GM04503 (cell line): ENCODE measurements around the gene CDKL5.
A peak's percentile ranks its signal among the peaks of the same experiment; 100 is the strongest.
"Not testable (repeated sequence)": the region's sequence is repeated elsewhere in the genome, so short reads cannot be mapped to it uniquely, and the experiment has no call there.

ENCODE experiments used
- DNase-seq: peaks from one replicate; pipeline ENCODE4 v3.0.0-alpha.2; 2012; ENCODE audit warnings: low read depth

CDKL5 gene

DNA sequence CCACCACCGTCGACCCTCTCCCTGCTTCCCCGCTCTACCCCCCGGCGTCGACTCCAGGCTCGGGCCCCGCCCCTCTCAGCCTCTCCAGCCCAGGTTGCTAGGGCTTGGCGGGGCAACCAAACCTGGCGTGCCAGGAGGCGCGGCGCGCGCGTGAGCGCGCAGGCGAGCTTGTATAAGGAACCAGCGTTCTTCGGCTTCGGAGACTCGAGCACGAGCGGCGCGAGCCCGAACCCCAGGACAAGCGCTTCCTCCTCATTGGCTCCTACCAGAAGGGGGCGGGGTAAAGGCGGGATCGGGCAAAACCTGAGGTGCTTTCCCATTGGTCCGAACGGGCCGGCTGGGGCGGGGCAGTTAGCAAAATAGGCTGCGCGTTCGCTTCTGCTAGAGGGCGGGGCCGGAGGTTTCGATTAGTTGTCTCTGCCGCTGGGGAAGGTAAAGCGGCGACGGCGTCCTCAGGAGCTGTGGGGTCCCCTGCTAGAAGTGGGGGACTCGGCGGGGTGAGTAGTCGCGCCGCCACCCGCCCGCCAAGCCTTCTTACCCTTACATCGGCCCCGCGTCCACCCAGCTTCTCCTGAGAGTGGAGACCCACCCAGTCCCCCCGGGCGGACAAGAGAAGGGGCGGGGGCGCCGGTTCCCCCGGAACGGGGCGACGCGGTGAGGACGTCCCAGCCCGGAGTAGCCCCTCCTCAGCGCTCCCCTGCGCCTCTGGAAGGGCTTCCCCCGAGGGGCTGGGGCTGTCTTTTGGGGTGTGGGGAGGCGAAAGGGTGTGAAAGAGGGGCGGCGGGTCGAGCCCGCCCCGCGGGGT, at the start of gene CDKL5:
TSS of gene CDKL5 (plus strand) at position 410 of the 805 bp plus-strand sequence. CDS start 81,489 bp downstream, outside the sequence.
- DNase-seq = peak; percentile 67

DNA sequence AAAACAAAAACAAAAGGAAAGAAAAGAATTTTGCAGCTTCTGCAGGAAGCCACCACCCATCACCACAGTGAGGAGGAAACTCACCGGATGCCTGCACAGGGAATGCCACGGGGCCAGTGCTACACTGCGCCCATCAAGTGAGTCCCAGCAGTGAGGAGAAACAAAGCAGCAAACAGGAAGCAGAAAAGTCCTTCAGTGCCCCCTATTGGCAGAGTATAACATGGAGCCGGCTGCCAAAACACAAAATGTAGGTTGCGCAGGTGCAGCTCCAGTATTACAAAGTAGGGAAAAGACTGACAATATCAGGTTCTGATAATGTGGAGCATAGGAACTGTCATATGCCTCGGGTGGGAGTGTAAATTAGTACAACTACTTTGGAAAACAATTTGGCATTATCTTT, 47.6 kb upstream of the CDKL5 start:
- no peak for DNase-seq

DNA sequence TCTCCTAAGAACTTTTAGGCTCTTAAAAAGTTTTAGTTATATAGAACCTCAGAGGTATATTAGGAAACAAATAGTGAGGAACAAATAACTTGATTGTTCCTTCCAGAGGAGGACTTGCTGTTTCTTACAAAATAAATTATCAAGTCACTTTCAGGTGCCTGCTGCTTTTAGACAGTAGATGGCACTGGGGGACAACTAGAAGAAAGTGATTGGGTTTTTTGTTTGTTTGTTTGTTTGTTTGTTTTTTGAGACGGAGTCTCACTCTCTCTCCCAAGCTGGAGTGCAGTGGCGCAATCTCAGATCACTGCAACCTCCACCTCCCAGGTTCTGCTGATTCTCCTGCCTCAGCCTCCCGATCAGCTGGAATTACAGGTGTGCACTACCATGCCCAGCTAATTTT, 35.4 kb upstream of the CDKL5 start:
- DNase-seq = no peak

DNA sequence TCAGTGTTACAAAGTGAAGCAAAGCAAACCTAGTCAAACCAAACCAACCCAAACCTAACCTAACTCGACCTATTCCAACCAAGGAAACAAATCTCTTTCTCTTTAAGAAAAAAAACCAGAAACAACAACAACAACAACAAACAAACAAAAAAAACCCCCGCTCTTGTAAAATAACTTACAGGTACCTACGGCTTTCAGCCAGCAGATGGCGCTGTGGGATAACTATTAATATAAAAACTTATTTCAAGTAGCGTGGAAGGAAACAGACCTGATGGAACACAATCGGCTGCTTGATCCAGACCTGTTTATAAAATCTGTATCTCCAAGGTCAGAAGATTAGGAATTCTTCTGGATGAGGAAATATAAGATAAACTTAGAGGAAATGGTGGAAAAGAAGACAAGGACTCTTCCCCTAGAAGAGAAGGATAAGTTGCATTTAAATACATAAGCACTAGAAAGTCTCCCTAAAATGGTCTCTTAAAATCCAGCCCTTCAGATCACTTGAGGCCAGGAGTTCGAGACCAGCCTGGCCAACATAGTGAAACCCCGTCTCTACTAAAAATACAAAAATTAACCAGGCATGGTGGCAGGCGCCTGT, 34.4 kb upstream of the CDKL5 start:
- no peak for DNase-seq

DNA sequence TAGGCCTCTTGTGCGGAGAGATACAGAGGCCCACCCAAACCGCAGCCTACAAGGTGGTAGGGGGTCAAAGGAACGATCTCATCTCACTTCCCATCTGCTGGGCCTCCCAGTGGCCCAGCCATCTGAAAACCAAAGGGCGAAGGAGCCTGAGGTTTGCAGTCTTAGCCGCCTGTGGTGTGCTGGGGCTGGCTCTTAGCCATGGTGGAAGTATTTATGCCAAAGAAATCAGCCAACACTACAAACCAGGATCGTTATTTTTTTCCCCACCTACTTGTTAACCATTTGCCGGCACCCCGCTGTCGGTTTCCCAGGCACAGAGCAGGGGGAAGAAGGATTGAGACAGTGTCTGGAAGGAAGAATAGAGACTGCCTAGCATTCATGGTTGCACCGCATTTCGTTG, 30.9 kb upstream of the CDKL5 start:
- no peak for DNase-seq

DNA sequence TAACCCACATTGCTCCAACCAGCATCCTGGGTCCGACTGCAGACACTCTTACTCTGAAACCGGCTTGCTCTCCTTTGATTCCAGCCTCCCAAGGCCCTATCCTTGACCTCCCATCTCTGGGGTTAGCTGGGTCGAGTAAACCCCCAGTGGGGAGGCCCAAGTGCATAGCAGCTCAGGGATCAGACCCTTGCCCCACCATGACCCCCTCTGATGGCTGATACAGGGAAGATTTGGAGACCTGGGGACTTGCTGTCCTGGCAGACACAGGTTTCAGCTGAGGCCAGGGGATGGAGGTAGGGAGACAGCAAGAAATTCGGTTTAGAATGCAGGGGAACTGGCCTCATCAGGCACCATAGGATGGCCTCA, 23.6 kb upstream of the CDKL5 start:
- no peak for DNase-seq

DNA sequence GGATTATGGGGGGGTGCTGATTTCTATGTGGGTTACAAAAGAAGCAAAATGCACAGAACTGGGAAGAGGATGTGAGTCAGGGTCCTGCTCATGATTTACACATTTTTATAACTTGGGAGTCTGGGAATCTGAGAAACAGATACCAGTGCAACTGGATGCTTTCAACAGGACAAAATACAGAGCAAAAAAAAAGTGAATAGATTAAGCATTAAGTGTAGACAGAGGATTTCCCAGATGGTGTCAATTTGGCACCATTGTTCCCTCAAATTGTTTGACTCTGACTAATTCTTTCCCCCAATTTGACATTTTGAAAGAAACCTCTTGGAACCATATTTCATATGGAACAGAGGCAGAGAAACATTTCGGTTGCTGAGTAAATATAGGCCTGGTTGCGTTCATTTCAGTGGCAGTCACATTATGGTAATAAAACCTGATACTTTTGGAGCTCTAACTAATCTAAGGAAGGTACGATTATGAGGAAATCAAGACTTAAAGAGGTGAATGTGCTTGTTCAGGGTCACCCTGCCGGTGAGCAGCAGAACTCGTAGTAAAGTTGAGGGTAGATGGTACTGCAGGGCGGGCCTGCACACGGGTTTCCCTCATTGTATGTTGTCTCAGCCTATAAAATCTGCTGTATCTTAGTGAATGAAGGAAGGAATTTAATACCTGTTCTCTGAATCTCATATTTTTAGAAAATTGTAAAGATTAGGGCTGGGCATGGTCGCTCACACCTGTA, 18.7 kb upstream of the CDKL5 start:
- no peak for DNase-seq

DNA sequence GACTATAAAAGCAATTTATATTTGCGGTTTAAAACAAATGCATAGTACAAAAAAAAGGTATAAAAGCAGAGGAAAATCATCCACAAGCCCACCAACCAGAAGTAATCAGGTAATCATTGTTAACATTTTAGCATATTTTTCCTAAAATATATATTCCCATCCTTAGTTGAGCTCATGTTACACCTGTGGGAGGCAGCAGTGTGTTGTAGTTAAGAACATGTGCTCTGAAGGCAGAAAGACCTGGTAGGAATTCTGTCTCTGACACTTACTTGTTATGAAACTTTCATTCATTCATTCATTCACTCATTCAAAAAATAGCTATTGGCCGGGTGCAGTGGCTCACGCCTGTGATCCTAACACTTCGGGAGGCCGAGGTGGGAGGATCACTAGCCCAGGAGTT, 15.4 kb upstream of the CDKL5 start:
- no peak for DNase-seq

DNA sequence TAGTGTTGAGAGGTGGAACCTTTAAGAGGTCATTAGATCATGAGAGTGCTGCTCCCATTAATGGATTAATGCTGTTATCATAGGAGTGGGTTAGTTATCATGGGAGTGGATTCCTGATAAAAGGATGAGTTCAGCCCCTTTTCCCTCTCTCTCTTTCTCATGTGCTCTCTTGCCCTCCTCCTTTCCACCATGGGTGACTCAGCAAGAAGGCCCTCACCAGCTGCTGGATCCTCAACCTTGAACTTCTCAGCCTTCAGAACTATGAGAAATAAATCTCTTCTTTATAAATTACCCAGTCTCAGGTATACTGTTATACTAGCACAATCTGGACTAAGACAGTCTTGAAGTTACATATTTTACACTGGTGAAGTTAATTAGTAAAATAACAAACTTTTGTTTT, 10.0 kb upstream of the CDKL5 start:
- no peak for DNase-seq

DNA sequence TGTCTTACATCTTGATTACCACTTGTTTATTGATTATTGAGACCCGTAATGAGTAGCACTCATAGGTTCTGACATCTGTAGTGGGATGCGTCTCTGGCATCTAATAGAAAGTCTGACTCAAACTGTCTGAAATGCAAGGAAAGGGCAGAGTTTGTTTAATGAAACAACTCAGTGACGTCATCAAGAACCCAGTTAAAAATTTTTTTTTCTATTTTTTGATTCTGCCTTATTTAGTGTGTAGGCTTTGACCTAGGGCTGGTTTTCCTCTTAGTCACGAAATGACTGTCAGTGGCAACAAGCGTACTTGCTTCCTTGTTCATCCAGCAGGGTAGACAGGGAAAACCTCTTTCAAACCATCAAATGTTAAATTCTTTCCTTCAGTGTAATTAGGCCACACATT, 3.1 kb upstream of the CDKL5 start:
- DNase-seq = peak; percentile 50

DNA sequence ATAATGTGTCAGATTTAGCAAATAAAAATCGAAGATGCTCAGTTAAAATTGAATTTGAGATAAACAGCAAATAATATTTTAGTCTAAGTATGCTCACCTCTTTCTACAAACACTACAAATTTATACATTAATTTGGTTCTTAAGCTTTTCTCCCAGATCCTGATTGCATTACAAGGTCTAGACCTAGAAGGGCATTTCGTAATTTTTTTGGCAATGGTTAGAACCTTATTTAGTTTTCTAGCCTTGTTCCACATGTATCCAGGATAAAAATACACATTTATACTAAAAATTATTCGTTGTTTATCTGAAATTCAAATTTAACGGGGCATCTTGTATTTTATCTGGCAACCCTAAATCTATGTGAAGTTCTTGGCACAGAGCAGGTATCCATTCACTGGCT, 2.5 kb upstream of the CDKL5 start:
- no peak for DNase-seq

DNA sequence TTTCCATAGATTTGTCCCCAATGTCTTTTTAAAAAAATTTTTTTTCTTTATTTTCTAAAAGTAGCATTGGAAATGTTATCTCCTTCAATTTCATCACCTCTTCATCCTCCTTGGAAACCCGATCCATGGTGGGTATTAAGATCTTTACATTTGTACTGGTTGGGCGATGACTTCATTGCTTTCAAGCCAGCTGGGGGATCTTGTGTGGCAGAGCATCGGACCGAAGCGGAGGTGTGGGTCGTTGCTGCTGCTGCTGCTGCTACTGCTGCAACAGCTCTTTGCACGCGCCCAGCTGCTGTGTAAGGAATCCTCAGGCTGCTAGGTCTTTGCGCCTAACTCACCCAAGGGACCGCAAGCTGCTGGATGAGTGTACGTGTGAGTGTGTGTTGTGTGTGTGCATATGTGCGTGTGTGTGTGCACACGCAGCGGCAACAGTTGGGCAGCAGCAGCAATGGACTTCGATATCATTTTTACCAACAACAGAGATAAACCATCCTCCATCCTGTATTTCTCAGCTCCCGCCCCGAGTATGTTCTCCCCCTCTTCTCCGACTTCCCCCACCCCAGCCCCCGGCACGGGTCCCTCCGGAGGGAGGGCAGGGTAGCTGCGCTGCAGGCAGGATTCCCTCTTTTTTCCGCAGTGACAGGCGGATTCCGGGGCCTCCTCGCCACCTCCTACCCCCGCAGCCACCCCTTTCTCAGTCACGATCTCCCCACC, 768 bp upstream of the CDKL5 start:
- no peak for DNase-seq

DNA sequence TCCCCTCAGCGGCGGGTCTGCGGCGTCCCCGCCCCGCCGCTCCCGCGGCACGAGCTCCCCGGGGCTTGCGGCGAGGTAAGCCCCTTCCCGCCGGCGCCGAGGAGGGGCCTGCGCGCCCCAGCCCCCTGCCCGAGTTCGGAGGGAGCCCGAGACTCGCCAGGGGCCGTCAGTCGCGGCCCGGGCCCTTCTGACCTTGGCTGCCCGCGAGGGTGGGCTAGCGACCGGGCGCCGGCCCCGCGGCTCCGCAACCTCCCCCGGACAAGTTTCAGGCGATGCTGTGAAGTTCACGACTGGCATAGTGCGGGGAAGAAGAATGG, 554 bp downstream of the CDKL5 start:
- no peak for DNase-seq

DNA sequence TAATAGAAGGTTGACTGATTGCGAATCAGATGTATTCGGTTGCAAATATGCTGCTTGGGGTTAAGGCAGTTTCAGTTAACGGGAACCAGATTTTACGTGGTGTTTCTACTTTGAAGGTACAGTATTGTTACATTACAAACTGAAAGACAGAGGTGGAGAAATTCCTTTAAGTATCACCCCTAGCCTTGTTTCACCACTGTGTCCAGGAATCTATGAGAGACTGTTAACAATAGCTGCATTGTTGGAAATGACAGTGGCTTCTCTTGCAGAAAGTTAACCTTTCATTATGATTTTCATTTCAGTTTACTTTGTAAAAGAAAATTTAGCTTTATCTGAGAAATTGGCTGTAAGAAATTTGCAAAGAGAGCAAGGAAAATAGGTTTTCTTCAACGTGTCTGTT, 2.6 kb downstream of the CDKL5 start:
- no peak for DNase-seq

DNA sequence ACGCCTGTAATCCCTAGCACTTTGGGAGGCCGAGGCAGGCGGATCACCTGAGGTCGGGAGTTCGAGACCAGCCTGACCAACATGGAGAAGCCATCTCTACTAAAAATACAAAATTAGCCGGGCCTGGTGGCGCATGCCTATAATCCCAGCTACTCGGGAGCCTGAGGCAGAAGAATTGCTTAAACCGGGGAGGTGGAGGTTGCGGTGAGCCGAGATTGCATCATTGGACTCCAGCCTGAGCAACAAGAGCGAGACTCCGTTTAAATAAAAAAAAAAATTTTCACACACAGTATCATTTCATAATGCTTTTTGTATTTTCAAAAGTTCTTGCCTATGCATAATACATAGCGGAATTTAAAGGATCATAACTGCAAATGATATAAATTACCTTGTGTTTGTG, 7.9 kb downstream of the CDKL5 start:
- not testable (repeated sequence) for DNase-seq

DNA sequence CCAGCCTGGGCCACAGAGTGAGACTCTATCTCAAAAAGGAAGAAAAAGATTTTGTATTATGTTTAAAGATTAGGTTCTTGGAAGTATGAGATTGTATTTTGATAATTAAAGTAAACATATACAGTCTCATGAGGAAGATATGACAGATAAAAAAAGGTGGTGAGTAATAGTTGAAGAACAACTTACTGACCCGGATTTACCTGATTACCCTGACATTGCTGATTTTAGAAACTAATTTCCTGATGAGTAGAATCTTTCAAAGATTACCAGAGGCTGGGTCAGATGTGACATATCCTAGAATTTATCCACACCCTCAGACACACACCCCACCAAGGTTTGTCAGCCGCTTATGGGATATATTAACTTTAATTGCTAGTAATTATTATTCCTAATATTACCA, 9.5 kb downstream of the CDKL5 start:
- no peak for DNase-seq

DNA sequence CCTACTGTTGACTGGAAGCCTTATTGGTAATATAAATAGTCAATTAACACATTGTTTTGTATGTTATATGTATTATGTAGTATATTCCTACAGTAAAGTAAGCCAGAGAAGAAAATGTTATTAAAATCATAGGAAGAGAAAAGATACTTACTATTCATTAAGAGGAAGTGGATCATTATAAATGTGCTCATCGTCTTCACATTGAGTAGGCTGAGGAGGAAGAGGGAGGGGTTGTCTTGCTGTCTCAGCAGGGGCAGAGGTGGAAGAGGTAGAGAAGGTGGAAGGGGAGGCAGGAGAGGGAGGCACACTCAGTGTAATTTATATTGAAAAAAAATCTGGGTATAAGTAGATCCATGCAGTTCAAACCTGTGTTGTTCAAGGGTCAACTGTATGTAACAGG, 10.6 kb downstream of the CDKL5 start:
- DNase-seq = no peak

DNA sequence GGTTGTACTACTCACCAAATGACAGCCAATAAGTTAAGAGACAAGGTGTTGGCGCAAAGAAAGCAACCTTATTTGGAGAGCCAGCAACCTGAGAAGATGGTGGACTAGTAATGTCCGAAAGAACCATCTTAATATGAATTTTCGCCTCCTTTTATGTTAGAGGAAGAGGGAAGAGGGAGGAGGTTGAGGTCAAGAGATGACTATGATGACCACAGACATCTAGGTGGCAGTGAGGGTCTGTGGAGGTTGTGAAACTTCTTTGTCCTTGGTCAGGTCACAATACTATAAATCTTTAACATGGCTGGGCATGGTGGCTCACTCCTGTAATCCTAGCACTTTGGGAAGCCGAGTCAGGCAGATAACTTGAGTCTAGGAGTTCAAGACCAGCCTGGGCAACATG, 15.4 kb downstream of the CDKL5 start:
- DNase-seq = no peak

DNA sequence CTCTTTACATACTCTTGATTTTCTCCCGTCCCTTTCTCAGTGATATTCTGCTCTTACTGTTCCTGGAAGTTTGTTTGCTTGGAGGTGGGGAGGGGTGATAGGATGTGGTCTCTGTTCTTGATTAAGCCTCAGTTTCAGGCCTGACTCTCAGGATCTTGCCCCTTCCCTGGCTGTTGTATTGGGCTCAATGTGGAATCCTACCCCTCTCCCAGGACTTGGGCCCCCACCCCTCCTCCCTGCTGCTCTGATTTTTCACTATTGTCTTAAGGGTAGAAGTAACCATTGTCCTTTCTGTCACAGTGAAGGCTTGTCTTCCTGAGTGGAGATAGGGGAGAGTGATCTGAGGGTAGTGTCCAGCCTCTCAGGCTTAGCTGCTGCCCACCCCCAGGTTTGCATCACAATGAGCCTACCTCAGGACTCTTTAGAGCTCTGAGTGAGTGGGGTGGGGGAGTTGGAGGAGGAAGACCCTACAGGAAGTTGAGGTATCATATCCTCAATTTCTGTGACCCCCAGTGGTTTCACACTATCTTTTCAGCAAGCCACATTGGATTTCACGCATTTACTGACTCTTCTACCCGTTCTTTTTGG, 16.5 kb downstream of the CDKL5 start:
- DNase-seq = no peak

DNA sequence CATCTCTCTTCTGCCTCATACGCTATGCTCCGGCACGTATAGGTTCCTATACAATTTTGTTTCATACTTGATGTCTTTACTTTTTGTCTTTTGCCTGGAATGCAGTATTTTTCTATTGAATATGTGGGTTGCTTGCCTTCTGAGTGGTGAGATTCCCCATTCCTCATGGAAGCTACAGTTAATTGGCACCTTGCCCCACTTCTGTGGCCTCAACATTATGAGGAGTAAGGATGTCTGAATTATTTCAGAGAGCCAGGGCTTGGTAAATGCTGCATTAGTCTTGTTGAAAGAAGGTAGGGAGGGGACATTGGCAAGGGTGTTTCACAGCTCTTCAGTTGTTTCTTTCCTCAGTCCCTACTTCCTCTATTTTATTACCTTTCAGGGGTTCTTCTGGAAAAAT, 23.0 kb downstream of the CDKL5 start:
- no peak for DNase-seq

DNA sequence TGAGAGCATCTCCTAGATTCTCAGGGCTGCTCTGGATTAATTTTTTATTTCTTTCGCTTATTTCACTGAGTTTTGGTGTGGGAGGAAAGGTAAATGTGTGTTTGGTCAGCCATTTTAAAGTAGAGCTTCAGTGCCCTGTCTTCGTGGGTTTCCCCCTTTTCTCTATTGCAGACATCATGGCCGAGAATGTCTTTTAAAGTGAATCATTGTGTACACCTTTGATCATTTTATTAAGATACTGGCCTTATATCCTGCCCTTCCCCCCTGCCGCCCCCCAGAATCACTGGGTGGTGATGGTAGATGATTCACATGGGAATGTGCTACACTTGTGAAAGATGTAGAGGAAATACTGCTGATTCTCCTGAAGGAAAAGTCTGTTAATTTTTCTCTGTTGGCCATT, 23.8 kb downstream of the CDKL5 start:
- no peak for DNase-seq

DNA sequence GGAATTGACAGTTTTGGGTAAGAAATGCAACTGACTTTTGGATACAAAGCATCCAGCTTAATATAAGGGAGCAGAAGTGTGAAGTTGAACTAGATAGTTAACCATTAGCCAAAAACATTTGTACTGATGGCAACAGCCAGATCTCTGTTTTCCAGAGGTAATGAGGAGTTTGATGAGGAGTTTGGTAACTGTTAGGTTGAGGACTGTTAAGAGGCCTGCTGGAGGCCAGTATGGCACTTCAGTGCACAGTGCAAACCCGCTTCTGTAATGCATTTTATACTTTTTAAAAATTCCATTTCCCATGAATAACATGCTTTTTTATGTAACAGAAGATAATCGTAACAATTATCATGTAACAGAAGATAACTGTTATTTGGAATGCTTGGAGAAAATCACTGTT, 30.0 kb downstream of the CDKL5 start:
- DNase-seq = no peak

DNA sequence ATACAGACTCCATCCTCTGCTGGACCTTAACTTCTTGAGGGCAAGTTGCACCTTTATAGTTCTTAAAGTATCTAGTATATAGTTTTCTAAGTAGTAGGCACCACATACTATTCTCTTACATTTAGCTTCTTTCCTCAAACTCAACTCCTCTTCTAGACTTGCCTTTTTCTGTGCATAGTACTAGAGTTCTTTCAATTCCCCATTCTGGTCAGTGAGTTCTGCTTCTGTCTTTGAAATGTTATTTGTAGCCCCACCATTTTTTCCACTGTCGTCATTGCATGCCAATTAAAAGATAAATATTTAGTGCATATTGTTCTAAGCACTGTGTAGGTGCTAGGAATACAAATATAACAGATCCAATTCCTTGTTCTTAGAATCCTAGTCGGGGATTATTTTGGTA, 31.6 kb downstream of the CDKL5 start:
- no peak for DNase-seq
